GM23338 (cell line): Measurements from ENCODE around the gene PARD3. TPM values are rescaled to one million over a fixed set of nuclear protein-coding genes. Genes with fewer than 3 reads are reported as not detected.

Source experiments
- ATAC-seq: fragments of 200-7000 bp; cut with Tn5 transposase; 3 replicates; pipeline ENCODE4 v1.9.1; 2020
- DNase-seq: peaks from one replicate; pipeline ENCODE4 v3.0.0-alpha.2; 2015; ENCODE audit warnings: low spot score
- H2AFZ ChIP-seq: fragments of 200-600 bp; sonication (generic); 2 replicates; pipeline ENCODE4 v1.8.0; 2016; ENCODE audit warnings: antibody characterized with exemption, mild to moderate bottlenecking, moderate library complexity
- H3F3A ChIP-seq: fragments of 200-600 bp; sonication (generic); replicated peaks from 2 replicates; pipeline ENCODE4 v1.8.0; 2017; ENCODE audit warnings: antibody characterized with exemption, mixed run types, low read depth
- H3K27ac ChIP-seq: fragments of 200-600 bp; sonication (generic); 2 replicates; pipeline ENCODE4 v1.6.1; 2016; ENCODE audit warnings: low read depth
- H3K27me3 ChIP-seq: fragments of 200-600 bp; sonication (generic); 2 replicates; pipeline ENCODE4 v1.8.0; 2016; ENCODE audit warnings: mild to moderate bottlenecking, mixed run types, moderate library complexity; ENCODE audit not compliant: insufficient read depth
- H3K36me3 ChIP-seq: fragments of 200-600 bp; sonication (generic); 2 replicates; pipeline ENCODE4 v1.8.0; 2016; ENCODE audit warnings: mild to moderate bottlenecking; ENCODE audit not compliant: insufficient read depth
- H3K4me1 ChIP-seq: fragments of 200-600 bp; sonication (generic); 2 replicates; pipeline ENCODE4 v1.8.0; 2016; ENCODE audit warnings: mild to moderate bottlenecking, moderate library complexity; ENCODE audit not compliant: insufficient read depth
- H3K4me2 ChIP-seq: fragments of 200-600 bp; sonication (generic); 2 replicates; pipeline ENCODE4 v1.7.1; 2017; ENCODE audit warnings: mixed run types
- H3K4me3 ChIP-seq: fragments of 200-600 bp; sonication (generic); 2 replicates; pipeline ENCODE4 v1.6.1; 2016; ENCODE audit warnings: mixed run types
- H3K79me2 ChIP-seq: fragments of 200-600 bp; sonication (generic); replicated peaks from 2 replicates; pipeline ENCODE4 v1.8.0; 2017; ENCODE audit warnings: mild to moderate bottlenecking; ENCODE audit not compliant: insufficient read depth
- H3K9me2 ChIP-seq: fragments of 200-600 bp; sonication (generic); 2 replicates; pipeline ENCODE4 v1.8.0; 2017; ENCODE audit not compliant: insufficient read depth
- H4K20me1 ChIP-seq: fragments of 200-600 bp; sonication (generic); replicated peaks from 2 replicates; pipeline ENCODE4 v1.8.0; 2017; ENCODE audit warnings: mild to moderate bottlenecking; ENCODE audit not compliant: insufficient read depth
- H3K27ac Mint-ChIP-seq: 2 replicates; pipeline ENCODE4 v1.8.0; 2020; ENCODE audit warnings: inconsistent platforms, mild to moderate bottlenecking, moderate library complexity, mixed read lengths
- H3K27me3 Mint-ChIP-seq: 3 replicates; pipeline ENCODE4 v1.8.0; 2022; ENCODE audit warnings: low read depth, mild to moderate bottlenecking, moderate library complexity, mixed read lengths, inconsistent platforms; ENCODE audit not compliant: insufficient read depth, poor library complexity
- H3K36me3 Mint-ChIP-seq: 3 replicates; pipeline ENCODE4 v1.8.0; 2021; ENCODE audit warnings: low read depth, mild to moderate bottlenecking, inconsistent platforms, moderate library complexity, mixed read lengths
- H3K4me1 Mint-ChIP-seq: 3 replicates; pipeline ENCODE4 v1.8.0; 2020; ENCODE audit warnings: mild to moderate bottlenecking, inconsistent platforms, mixed read lengths
- H3K4me3 Mint-ChIP-seq: 3 replicates; pipeline ENCODE4 v1.8.0; 2021; ENCODE audit warnings: moderate library complexity, mild to moderate bottlenecking, inconsistent platforms, mixed read lengths
- H3K9me3 Mint-ChIP-seq: 3 replicates; pipeline ENCODE4 v1.8.0; 2020; ENCODE audit warnings: moderate library complexity, mild to moderate bottlenecking, inconsistent platforms, mixed read lengths
- CREB1 ChIP-seq: fragments of 250-450 bp; sonication (Bioruptor Pico); IDR thresholded peaks from 2 replicates; pipeline ENCODE4 v1.5.0; 2020; ENCODE audit warnings: low read depth, mild to moderate bottlenecking, moderate library complexity
- CTCF ChIP-seq, 2 experiments: fragments of 200-600 bp in 1 of 2; sonication (generic) in 1 of 2; conservative IDR thresholded peaks; 2 replicates each; pipeline versions ENCODE4 v1.5.1 to v1.6.1; 2016 to 2017; ENCODE audit warnings: antibody characterized with exemption in 2 of 2, low read depth in 2 of 2, mild to moderate bottlenecking in 2 of 2, moderate library complexity in 1 of 2
- ETS1 ChIP-seq: IDR thresholded peaks from 2 replicates; pipeline ENCODE4 v1.6.1; 2016; ENCODE audit warnings: antibody characterized with exemption
- EZH2 ChIP-seq: fragments of 200-600 bp; sonication (generic); IDR thresholded peaks from one replicate; pipeline ENCODE4 v1.8.0; 2017; ENCODE audit warnings: antibody characterized with exemption, mild to moderate bottlenecking, low read depth; ENCODE audit not compliant: unreplicated experiment
- NANOG ChIP-seq: IDR thresholded peaks from 2 replicates; pipeline ENCODE4 v1.6.1; 2016; ENCODE audit warnings: antibody characterized with exemption, borderline replicate concordance
- POLR2AphosphoS5 ChIP-seq: IDR thresholded peaks from 2 replicates; pipeline ENCODE4 v1.6.1; 2016; ENCODE audit warnings: antibody characterized with exemption, low read depth
- REST ChIP-seq: IDR thresholded peaks from one replicate; pipeline ENCODE4 v1.6.1; 2018; ENCODE audit warnings: antibody characterized with exemption; ENCODE audit not compliant: unreplicated experiment
- STAT1 ChIP-seq: IDR thresholded peaks from one replicate; pipeline ENCODE4 v1.6.1; 2016; ENCODE audit warnings: antibody characterized with exemption; ENCODE audit not compliant: unreplicated experiment
- ZNF114 ChIP-seq: fragments of 250-450 bp; sonication (Bioruptor Pico); IDR thresholded peaks from 2 replicates; pipeline ENCODE4 v1.5.0; 2020; ENCODE audit warnings: mild to moderate bottlenecking, moderate library complexity
- ZNF331 ChIP-seq: fragments of 250-450 bp; sonication (Bioruptor Pico); IDR thresholded peaks from 2 replicates; pipeline ENCODE4 v1.5.0; 2020; ENCODE audit warnings: low read depth, mild to moderate bottlenecking, moderate library complexity
- polyA plus RNA-seq: library from polyadenylated mRNA; unstranded; fragments of >200 nt; fragmentation: Nextera tagmentation; extraction: Ambion mirVana; gene quantifications from 2 replicates; pipeline ENCODE4 v1.2.1, GENCODE V29; 2016
- total RNA-seq: library from RNA; depleted of rRNA; stranded (reverse); fragments of >200 nt; shearing (Covaris generic); gene quantifications from 2 replicates; pipeline ENCODE4 v1.2.3, GENCODE V29; 2014

PARD3 gene
- total and polyA plus RNA-seq, 2 experiments from 2014 or later = 30.2 to 51.4 TPM

- peaks cover 20% of the 10 kb centered on the region for H3K4me1 ChIP-seq
- Mint-ChIP-seq H3K4me1 (peaks cover 35% of the 10 kb centered on the region), H3K9me3 (no peaks in the 10 kb centered on the region), H3K27ac (no peak overlapping the region), H3K27me3 (peaks cover 3% of the 10 kb centered on the region), H3K36me3 (no peaks in the 10 kb centered on the region; the same call in 2 of the 3 replicates), H3K4me3 (no peak overlapping the region)
- no peak overlapping the region for H3K4me2 ChIP-seq
- no peak for TF ChIP-seq ZNF331 (CRISPR knock-in tag)
- TF ChIP-seq EZH2 = no peak
- no peak for TF ChIP-seq STAT1
- no peak for TF ChIP-seq POLR2AphosphoS5
- no peak for TF ChIP-seq REST
- no peak for TF ChIP-seq NANOG
- no peak for TF ChIP-seq CREB1 (CRISPR knock-in tag)
- TF ChIP-seq ETS1 = no peak
- no peak for TF ChIP-seq CTCF (conservative IDR thresholded peaks at IDR 0.05; ENCODE audit: low read depth in 2 of 2)
- no peak overlapping the region for H3K4me3 ChIP-seq
- DNase-seq (no peak), ATAC-seq (no peak)
- H3F3A ChIP-seq = no peaks in the 10 kb centered on the region
- H3K27ac ChIP-seq = no peak overlapping the region
- H3K27me3 ChIP-seq = no peaks in the 10 kb centered on the region
- H4K20me1 ChIP-seq = peaks cover 3% of the 10 kb centered on the region; the same call in 1 of the 2 replicates
- H2AFZ ChIP-seq = no peak overlapping the region
- H3K9me2 ChIP-seq = no peaks in the 10 kb centered on the region
- peaks cover 61% of the 10 kb centered on the region for H3K79me2 ChIP-seq
- H3K36me3 ChIP-seq = no peaks in the 10 kb centered on the region
These were observed 224.3 kb downstream of the PARD3 start for GRCh38 chr10:34590793-34591192.

- ATAC-seq = no peak
- H3K79me2 ChIP-seq = peaks cover 59% of the 10 kb centered on the region
- Mint-ChIP-seq H3K27me3 (peaks cover 3% of the 10 kb centered on the region), H3K36me3 (no peaks in the 10 kb centered on the region; the same call in 2 of the 3 replicates), H3K4me3 (no peak overlapping the region), H3K9me3 (no peaks in the 10 kb centered on the region), H3K27ac (no peak overlapping the region), H3K4me1 (peaks cover 50% of the 10 kb centered on the region)
- no peaks in the 10 kb centered on the region for H3K9me2 ChIP-seq
- no peak overlapping the region for H3K4me2 ChIP-seq
- H3K4me1 ChIP-seq = peaks cover 27% of the 10 kb centered on the region
- no peak overlapping the region for H3K27ac ChIP-seq
- H3K36me3 ChIP-seq = no peaks in the 10 kb centered on the region
- H3F3A ChIP-seq = no peaks in the 10 kb centered on the region
- H2AFZ ChIP-seq = no peak overlapping the region
- H3K4me3 ChIP-seq = no peak overlapping the region
- DNase-seq = no peak
- H4K20me1 ChIP-seq = peaks cover 3% of the 10 kb centered on the region; the same call in 1 of the 2 replicates
- H3K27me3 ChIP-seq = no peaks in the 10 kb centered on the region
- TF ChIP-seq NANOG (no peak), CTCF (conservative IDR thresholded peaks at IDR 0.05; ENCODE audit: low read depth in 2 of 2) (no peak), ZNF114 (CRISPR knock-in tag) (no peak), STAT1 (no peak), ETS1 (no peak)
These were observed 225.8 kb downstream of the PARD3 start for GRCh38 chr10:34589275-34589674.
